ENCODE results near the gene RAB20. TPM values are rescaled to one million over a fixed set of nuclear protein-coding genes. Genes with fewer than 3 reads are reported as not detected.

RAB20 gene
- total and polyA plus RNA-seq, 4 donors: 9.8 to 36.9 (median 25.2) TPM

- WGBS: 71% methylated on average over 1 of the region's 1 CpG
- Histone ChIP-seq H3K27me3 (ENCODE audit: control insufficient read depth in 4 of 4, insufficient read depth in 4 of 4, low read length in 3 of 4) (no peaks in the 10 kb centered on the region), H3K9me3 (ENCODE audit: control insufficient read depth in 4 of 4, low read length in 3 of 4) (no peaks in the 10 kb centered on the region), H3K36me3 (ENCODE audit: control insufficient read depth in 4 of 4, insufficient read depth in 3 of 4, low read depth in 1 of 4, low read length in 3 of 4) (peaks cover 0 to 10% (median 7%) of the 10 kb centered on the region in 4 donors), H3K4me1 (ENCODE audit: control insufficient read depth in 4 of 4, insufficient read depth in 4 of 4, low read length in 3 of 4) (peaks cover 13 to 61% (median 51%) of the 10 kb centered on the region in 4 donors), H3K9ac (ENCODE audit: low read depth in 1 of 2, low read length in 2 of 2) (no peak overlapping the region), H3K27ac (ENCODE audit: low read depth in 1 of 2, low read length in 2 of 2) (peak overlapping the region; percentile 47), H3K4me3 (ENCODE audit: low read depth in 1 of 3, low read length in 3 of 3) (no peak overlapping the region)
- TF ChIP-seq ATF3 (IDR thresholded peaks at IDR 0.05) (no peak), YY1 (IDR thresholded peaks at IDR 0.05) (no peak), MAX (IDR thresholded peaks at IDR 0.05) (no peak)
- no peak for DNase-seq (ENCODE audit: low spot score)
Observed at GRCh38 chr13:110556224-110556606, 5.3 kb downstream of the RAB20 start.

GRCh38 chr13:110555601-110556223, 5.8 kb downstream of the RAB20 start:
- TF ChIP-seq SP1 (IDR thresholded peaks at IDR 0.05) (peak; percentile 26), MAX (IDR thresholded peaks at IDR 0.05) (no peak), YY1 (IDR thresholded peaks at IDR 0.05) (peak; percentile 29), ATF3 (IDR thresholded peaks at IDR 0.05) (no peak), HNF4G (IDR thresholded peaks at IDR 0.05) (no peak), EGR1 (IDR thresholded peaks at IDR 0.05; ENCODE audit: low read depth in 2 of 2) (no peak), TAF1 (conservative IDR thresholded peaks at IDR 0.05) (no peak), FOXA2 (IDR thresholded peaks at IDR 0.05) (peak; percentile 40), RAD21 (IDR thresholded peaks at IDR 0.05) (peak; percentile 8 to 48), RXRA (IDR thresholded peaks at IDR 0.05) (peak; percentile 33 to 50), ZBTB33 (IDR thresholded peaks at IDR 0.05) (no peak), JUND (IDR thresholded peaks at IDR 0.05) (no peak), REST (IDR thresholded peaks at IDR 0.05) (peak; percentile 35), GABPA (IDR thresholded peaks at IDR 0.05 in 1 of 2, conservative IDR thresholded peaks at IDR 0.05 in 1 of 2) (no peak), HNF4A (conservative IDR thresholded peaks at IDR 0.05) (no peak)
- Histone ChIP-seq H3K4me3 (ENCODE audit: low read depth in 1 of 3, low read length in 3 of 3) (no peak overlapping the region), H3K9ac (ENCODE audit: low read depth in 1 of 2, low read length in 2 of 2) (no peak overlapping the region), H3K27ac (ENCODE audit: low read depth in 1 of 2, low read length in 2 of 2) (peak overlapping the region; percentile 47), H3K4me1 (ENCODE audit: control insufficient read depth in 4 of 4, insufficient read depth in 4 of 4, low read length in 3 of 4) (peaks cover 13 to 63% (median 52%) of the 10 kb centered on the region in 4 donors), H3K9me3 (ENCODE audit: control insufficient read depth in 4 of 4, low read length in 3 of 4) (no peaks in the 10 kb centered on the region), H3K27me3 (ENCODE audit: control insufficient read depth in 4 of 4, insufficient read depth in 4 of 4, low read length in 3 of 4) (no peaks in the 10 kb centered on the region), H3K36me3 (ENCODE audit: control insufficient read depth in 4 of 4, insufficient read depth in 3 of 4, low read depth in 1 of 4, low read length in 3 of 4) (peaks cover 0 to 10% (median 7%) of the 10 kb centered on the region in 4 donors)
- 74% methylated on average over 16 of the region's 16 CpGs for WGBS
- no peak for DNase-seq (ENCODE audit: low spot score)

Measured in liver (tissue), 9 donors.